A549 (cell line): ENCODE results near the gene EFHC2.

Source experiments
- CEBPB ChIP-seq, 2 experiments: fragments of >200 bp in 1 of 2; sonication (Bioruptor Twin) in 1 of 2; formaldehyde crosslinking in 1 of 2; IDR thresholded peaks; 2 replicates each; pipeline ENCODE4 v1.6.1; 2012 to 2016
- ELK1 ChIP-seq: fragments of 150-350 bp; IDR thresholded peaks from 2 replicates; pipeline ENCODE4 v1.6.1; 2014; ENCODE audit warnings: low read depth, mild to moderate bottlenecking, low read length
- MAFK ChIP-seq: fragments of 450-650 bp; IDR thresholded peaks from 2 replicates; pipeline ENCODE4 v1.6.1; 2014; ENCODE audit not compliant: partially characterized antibody
- MAX ChIP-seq: IDR thresholded peaks from 2 replicates; pipeline ENCODE4 v1.6.1; 2012
- MYC ChIP-seq: IDR thresholded peaks from 2 replicates; pipeline ENCODE4 v1.6.1; 2012; ENCODE audit warnings: mild to moderate bottlenecking, inconsistent platforms, low read length, improper control_type of control experiment, borderline replicate concordance
- NFE2L2 ChIP-seq: fragments of 150-350 bp; conservative IDR thresholded peaks from 2 replicates; pipeline ENCODE4 v1.6.1; 2014; ENCODE audit warnings: low read length
- POLR2A ChIP-seq: IDR thresholded peaks from 2 replicates; pipeline ENCODE4 v1.6.1; 2012; ENCODE audit warnings: mild to moderate bottlenecking, low read length
- RAD21 ChIP-seq, 2 experiments: fragments of >200 bp in 1 of 2; sonication (Bioruptor Twin) in 1 of 2; formaldehyde crosslinking in 1 of 2; IDR thresholded peaks in 1 of 2; conservative IDR thresholded peaks in 1 of 2; 2 replicates in 1 of 2; 3 replicates in 1 of 2; pipeline ENCODE4 v1.6.1; 2012 to 2018; ENCODE audit warnings: inconsistent platforms in 1 of 2
- REST ChIP-seq: fragments of 200-600 bp; sonication (generic); IDR thresholded peaks from 2 replicates; pipeline ENCODE4 v1.6.1; 2016; ENCODE audit warnings: antibody characterized with exemption, mild to moderate bottlenecking, moderate library complexity
- TF ChIP-seq, protein P1 (sequence below): fragments of 450-650 bp; IDR thresholded peaks from 2 replicates; pipeline ENCODE4 v1.6.1; 2014; ENCODE audit warnings: antibody characterized with exemption
- TF ChIP-seq, protein P2 (sequence below): fragments of 250-450 bp; sonication (Bioruptor Pico); IDR thresholded peaks from 2 replicates; pipeline ENCODE4 v1.5.0; 2021; ENCODE audit warnings: mild to moderate bottlenecking, moderate library complexity, borderline replicate concordance
- TF ChIP-seq, protein P3 (sequence below): fragments of >200 bp; sonication (Bioruptor Twin); formaldehyde crosslinking; IDR thresholded peaks from 3 replicates; pipeline ENCODE4 v1.5.1; 2016

- TF ChIP-seq CEBPB (IDR thresholded peaks at IDR 0.05) (no peak), ELK1 (no peak), NFE2L2 (no peak), MAFK (no peak), MYC (no peak), REST (no peak), MAX (no peak), POLR2A (no peak), RAD21 (conservative IDR thresholded peaks at IDR 0.05 in 1 of 2, IDR thresholded peaks at IDR 0.05 in 1 of 2) (no peak)
- TF ChIP-seq, protein P1, sequence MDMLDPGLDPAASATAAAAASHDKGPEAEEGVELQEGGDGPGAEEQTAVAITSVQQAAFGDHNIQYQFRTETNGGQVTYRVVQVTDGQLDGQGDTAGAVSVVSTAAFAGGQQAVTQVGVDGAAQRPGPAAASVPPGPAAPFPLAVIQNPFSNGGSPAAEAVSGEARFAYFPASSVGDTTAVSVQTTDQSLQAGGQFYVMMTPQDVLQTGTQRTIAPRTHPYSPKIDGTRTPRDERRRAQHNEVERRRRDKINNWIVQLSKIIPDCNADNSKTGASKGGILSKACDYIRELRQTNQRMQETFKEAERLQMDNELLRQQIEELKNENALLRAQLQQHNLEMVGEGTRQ = no peak
- TF ChIP-seq, protein P2, sequence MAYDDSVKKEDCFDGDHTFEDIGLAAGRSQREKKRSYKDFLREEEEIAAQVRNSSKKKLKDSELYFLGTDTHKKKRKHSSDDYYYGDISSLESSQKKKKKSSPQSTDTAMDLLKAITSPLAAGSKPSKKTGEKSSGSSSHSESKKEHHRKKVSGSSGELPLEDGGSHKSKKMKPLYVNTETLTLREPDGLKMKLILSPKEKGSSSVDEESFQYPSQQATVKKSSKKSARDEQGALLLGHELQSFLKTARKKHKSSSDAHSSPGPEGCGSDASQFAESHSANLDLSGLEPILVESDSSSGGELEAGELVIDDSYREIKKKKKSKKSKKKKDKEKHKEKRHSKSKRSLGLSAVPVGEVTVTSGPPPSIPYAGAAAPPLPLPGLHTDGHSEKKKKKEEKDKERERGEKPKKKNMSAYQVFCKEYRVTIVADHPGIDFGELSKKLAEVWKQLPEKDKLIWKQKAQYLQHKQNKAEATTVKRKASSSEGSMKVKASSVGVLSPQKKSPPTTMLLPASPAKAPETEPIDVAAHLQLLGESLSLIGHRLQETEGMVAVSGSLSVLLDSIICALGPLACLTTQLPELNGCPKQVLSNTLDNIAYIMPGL = no peak
- TF ChIP-seq, protein P3, sequence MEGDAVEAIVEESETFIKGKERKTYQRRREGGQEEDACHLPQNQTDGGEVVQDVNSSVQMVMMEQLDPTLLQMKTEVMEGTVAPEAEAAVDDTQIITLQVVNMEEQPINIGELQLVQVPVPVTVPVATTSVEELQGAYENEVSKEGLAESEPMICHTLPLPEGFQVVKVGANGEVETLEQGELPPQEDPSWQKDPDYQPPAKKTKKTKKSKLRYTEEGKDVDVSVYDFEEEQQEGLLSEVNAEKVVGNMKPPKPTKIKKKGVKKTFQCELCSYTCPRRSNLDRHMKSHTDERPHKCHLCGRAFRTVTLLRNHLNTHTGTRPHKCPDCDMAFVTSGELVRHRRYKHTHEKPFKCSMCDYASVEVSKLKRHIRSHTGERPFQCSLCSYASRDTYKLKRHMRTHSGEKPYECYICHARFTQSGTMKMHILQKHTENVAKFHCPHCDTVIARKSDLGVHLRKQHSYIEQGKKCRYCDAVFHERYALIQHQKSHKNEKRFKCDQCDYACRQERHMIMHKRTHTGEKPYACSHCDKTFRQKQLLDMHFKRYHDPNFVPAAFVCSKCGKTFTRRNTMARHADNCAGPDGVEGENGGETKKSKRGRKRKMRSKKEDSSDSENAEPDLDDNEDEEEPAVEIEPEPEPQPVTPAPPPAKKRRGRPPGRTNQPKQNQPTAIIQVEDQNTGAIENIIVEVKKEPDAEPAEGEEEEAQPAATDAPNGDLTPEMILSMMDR = no peak
Measured at GRCh38 chrX:44104699-44105098, 238.8 kb downstream of the EFHC2 start.
